ENCODE measurements around the gene SGSM1. TPM values are rescaled to one million over a fixed set of nuclear protein-coding genes. Genes with fewer than 3 reads are reported as not detected.

The SGSM1 gene
- total and polyA plus RNA-seq, 9 of the 15 experiments (the other 6 are each of a cell fraction or from before 2014, with no cell fraction given): not detected

GRCh38 chr22:24855794-24856193, 49.8 kb downstream of the SGSM1 start (continued):
- TF ChIP-seq, protein P1, sequence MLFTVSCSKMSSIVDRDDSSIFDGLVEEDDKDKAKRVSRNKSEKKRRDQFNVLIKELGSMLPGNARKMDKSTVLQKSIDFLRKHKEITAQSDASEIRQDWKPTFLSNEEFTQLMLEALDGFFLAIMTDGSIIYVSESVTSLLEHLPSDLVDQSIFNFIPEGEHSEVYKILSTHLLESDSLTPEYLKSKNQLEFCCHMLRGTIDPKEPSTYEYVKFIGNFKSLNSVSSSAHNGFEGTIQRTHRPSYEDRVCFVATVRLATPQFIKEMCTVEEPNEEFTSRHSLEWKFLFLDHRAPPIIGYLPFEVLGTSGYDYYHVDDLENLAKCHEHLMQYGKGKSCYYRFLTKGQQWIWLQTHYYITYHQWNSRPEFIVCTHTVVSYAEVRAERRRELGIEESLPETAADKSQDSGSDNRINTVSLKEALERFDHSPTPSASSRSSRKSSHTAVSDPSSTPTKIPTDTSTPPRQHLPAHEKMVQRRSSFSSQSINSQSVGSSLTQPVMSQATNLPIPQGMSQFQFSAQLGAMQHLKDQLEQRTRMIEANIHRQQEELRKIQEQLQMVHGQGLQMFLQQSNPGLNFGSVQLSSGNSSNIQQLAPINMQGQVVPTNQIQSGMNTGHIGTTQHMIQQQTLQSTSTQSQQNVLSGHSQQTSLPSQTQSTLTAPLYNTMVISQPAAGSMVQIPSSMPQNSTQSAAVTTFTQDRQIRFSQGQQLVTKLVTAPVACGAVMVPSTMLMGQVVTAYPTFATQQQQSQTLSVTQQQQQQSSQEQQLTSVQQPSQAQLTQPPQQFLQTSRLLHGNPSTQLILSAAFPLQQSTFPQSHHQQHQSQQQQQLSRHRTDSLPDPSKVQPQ (CRISPR knock-in tag; IDR thresholded peaks at IDR 0.05; ENCODE audit: borderline replicate concordance): no peak
- no peak for TF ChIP-seq FOXM1 (IDR thresholded peaks at IDR 0.05; ENCODE audit: low read depth)
- TF ChIP-seq FOXM1 (CRISPR knock-in tag; IDR thresholded peaks at IDR 0.05; ENCODE audit: low read depth): no peak
- no peak for TF ChIP-seq RAD51 (IDR thresholded peaks at IDR 0.05; ENCODE audit: borderline replicate concordance, low read depth)
- TF ChIP-seq MED1 (CRISPR knock-in tag; IDR thresholded peaks at IDR 0.05; ENCODE audit: borderline replicate concordance): no peak

GRCh38 chr22:24857576-24857975, 51.6 kb downstream of the SGSM1 start:
- DNase-seq (ENCODE audit: extremely low read depth in 1 of 4, low spot score in 3 of 4) (no peak), FAIRE-seq (no peak), ATAC-seq (no peak)
- Histone ChIP-seq H3K9ac (ENCODE audit: insufficient read depth in 1 of 2, low read depth in 2 of 2, low read length in 2 of 2) (no peak overlapping the region), H3K27me3 (ENCODE audit: control insufficient read depth in 2 of 2, insufficient read depth in 2 of 2, low read length in 2 of 2) (peaks cover 0 to 10% of the 10 kb centered on the region in 2 experiments; a peak in 1 of 5 replicates), H3K4me2 (ENCODE audit: insufficient read depth, low read length) (no peak overlapping the region), H3K4me3 (no peak overlapping the region), H4K20me1 (replicated peaks; ENCODE audit: control insufficient read depth, insufficient read depth, low read length) (no peaks in the 10 kb centered on the region), H3K4me1 (replicated peaks in 1 of 2; ENCODE audit: control insufficient read depth in 2 of 2, insufficient read depth in 2 of 2, low read length in 2 of 2) (no peaks in the 10 kb centered on the region), H3K36me3 (ENCODE audit: control insufficient read depth, insufficient read depth, low read length) (no peaks in the 10 kb centered on the region), H3K9me3 (replicated peaks; ENCODE audit: control insufficient read depth, insufficient read depth, low read depth, low read length) (no peaks in the 10 kb centered on the region), H3K27ac (ENCODE audit: extremely low read depth, low read depth, low read length) (no peak overlapping the region), H2AFZ (ENCODE audit: low read depth, low read length) (no peak overlapping the region), H3K79me2 (ENCODE audit: control insufficient read depth, insufficient read depth, low read length) (no peaks in the 10 kb centered on the region), H3K9me1 (ENCODE audit: control insufficient read depth, insufficient read depth, low read length) (no peaks in the 10 kb centered on the region)
- ChIA-PET POLR2A (no interaction called here), CTCF (ENCODE audit: low intra/inter-chr PET ratio) (no interaction called here)
- in situ Hi-C loops (cut with MboI) (loop anchor here (5.0 kb wide), 1 partner anchor 90 kb away; no protein-coding TSS in a partner anchor), intact Hi-C loops (cut with micrococcal nuclease) (no loop called here)
- no TSS peak for BruUV-seq (replicated peaks)
- WGBS (ENCODE audit: insufficient coverage, low coverage, missing lambda C conversion rate): 0% methylated on average over 2 of the region's 2 CpGs
- TF ChIP-seq FOXJ3 (CRISPR knock-in tag; IDR thresholded peaks at IDR 0.05): no peak
- TF ChIP-seq, protein P2, sequence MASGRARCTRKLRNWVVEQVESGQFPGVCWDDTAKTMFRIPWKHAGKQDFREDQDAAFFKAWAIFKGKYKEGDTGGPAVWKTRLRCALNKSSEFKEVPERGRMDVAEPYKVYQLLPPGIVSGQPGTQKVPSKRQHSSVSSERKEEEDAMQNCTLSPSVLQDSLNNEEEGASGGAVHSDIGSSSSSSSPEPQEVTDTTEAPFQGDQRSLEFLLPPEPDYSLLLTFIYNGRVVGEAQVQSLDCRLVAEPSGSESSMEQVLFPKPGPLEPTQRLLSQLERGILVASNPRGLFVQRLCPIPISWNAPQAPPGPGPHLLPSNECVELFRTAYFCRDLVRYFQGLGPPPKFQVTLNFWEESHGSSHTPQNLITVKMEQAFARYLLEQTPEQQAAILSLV (tag; IDR thresholded peaks at IDR 0.05): no peak
- no peak for TF ChIP-seq TCFL5 (CRISPR knock-in tag; conservative IDR thresholded peaks at IDR 0.05)
- TF ChIP-seq ASH1L (IDR thresholded peaks at IDR 0.05; ENCODE audit: borderline replicate concordance, low read depth, partially characterized antibody): no peak
